ENCODE data around the gene RNF182.

DNA sequence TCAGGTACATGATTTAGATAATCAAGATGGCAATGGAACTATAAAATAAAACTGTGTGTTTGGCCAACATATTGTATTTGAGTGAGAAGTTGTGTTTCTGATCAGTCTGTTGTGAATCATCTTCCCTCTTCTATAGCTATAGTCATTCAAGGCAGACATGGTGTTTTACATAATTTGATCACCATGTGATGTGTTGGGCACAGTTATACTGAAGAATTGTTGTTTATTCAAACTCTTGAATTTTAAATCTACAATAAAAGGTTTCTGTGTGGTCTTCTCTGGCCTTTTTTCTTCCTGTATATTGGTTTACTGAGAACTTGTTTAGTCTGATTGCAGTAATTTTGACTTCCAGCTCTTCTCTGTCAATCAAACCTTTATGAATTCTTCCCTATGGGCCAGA lies 4.4 kb downstream of the RNF182 start:
- TF ChIP-seq, protein P1, sequence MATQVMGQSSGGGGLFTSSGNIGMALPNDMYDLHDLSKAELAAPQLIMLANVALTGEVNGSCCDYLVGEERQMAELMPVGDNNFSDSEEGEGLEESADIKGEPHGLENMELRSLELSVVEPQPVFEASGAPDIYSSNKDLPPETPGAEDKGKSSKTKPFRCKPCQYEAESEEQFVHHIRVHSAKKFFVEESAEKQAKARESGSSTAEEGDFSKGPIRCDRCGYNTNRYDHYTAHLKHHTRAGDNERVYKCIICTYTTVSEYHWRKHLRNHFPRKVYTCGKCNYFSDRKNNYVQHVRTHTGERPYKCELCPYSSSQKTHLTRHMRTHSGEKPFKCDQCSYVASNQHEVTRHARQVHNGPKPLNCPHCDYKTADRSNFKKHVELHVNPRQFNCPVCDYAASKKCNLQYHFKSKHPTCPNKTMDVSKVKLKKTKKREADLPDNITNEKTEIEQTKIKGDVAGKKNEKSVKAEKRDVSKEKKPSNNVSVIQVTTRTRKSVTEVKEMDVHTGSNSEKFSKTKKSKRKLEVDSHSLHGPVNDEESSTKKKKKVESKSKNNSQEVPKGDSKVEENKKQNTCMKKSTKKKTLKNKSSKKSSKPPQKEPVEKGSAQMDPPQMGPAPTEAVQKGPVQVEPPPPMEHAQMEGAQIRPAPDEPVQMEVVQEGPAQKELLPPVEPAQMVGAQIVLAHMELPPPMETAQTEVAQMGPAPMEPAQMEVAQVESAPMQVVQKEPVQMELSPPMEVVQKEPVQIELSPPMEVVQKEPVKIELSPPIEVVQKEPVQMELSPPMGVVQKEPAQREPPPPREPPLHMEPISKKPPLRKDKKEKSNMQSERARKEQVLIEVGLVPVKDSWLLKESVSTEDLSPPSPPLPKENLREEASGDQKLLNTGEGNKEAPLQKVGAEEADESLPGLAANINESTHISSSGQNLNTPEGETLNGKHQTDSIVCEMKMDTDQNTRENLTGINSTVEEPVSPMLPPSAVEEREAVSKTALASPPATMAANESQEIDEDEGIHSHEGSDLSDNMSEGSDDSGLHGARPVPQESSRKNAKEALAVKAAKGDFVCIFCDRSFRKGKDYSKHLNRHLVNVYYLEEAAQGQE (IDR thresholded peaks at IDR 0.05; ENCODE audit: insufficient read depth in 1 of 2, low read depth in 2 of 2, low read length in 2 of 2) = no peak
- no peak for TF ChIP-seq POLR2AphosphoS5 (IDR thresholded peaks at IDR 0.05; ENCODE audit: low read depth, low read length)
- TF ChIP-seq TAF1 (IDR thresholded peaks at IDR 0.05; ENCODE audit: borderline replicate concordance, insufficient read depth, low read length) = no peak
